Liver (tissue), 9 donors: ENCODE data around the gene FMN2. TPM values are rescaled to one million over a fixed set of nuclear protein-coding genes. Genes with fewer than 3 reads are reported as not detected.

Source experiments
- DNase-seq: peaks from one replicate; pipeline ENCODE4 v3.0.0-alpha.2; 2017; ENCODE audit warnings: low spot score
- H3K27ac ChIP-seq, 2 donors: one replicate each; pipeline ENCODE4 v1.7.0; 2013; ENCODE audit warnings: inconsistent platforms in 2 of 2, low read length in 2 of 2, control low read depth in 1 of 2, low read depth in 1 of 2, mild to moderate bottlenecking in 1 of 2
- H3K27me3 ChIP-seq, 4 donors: one replicate each; pipeline versions ENCODE4 v1.6.1 to v1.7.0; 2013; ENCODE audit warnings: low read length in 3 of 4, inconsistent platforms in 1 of 4, mild to moderate bottlenecking in 1 of 4, moderate library complexity in 1 of 4; ENCODE audit not compliant: control insufficient read depth in 4 of 4, insufficient read depth in 4 of 4
- H3K36me3 ChIP-seq, 4 donors: one replicate each; pipeline versions ENCODE4 v1.6.1 to v1.7.0; 2013; ENCODE audit warnings: low read length in 3 of 4, mild to moderate bottlenecking in 3 of 4, low read depth in 1 of 4, moderate library complexity in 1 of 4; ENCODE audit not compliant: control insufficient read depth in 4 of 4, insufficient read depth in 3 of 4
- H3K4me1 ChIP-seq, 4 donors: one replicate each; pipeline versions ENCODE4 v1.6.1 to v1.7.0; 2013; ENCODE audit warnings: low read length in 3 of 4, mild to moderate bottlenecking in 3 of 4, moderate library complexity in 1 of 4; ENCODE audit not compliant: control insufficient read depth in 4 of 4, insufficient read depth in 4 of 4
- H3K4me3 ChIP-seq, 3 donors: one replicate each; pipeline versions ENCODE4 v1.6.1 to v1.7.0; 2013; ENCODE audit warnings: low read length in 3 of 3, control low read depth in 1 of 3, low read depth in 1 of 3, mild to moderate bottlenecking in 1 of 3
- H3K9ac ChIP-seq, 2 donors: one replicate each; pipeline ENCODE4 v1.7.0; 2013; ENCODE audit warnings: low read length in 2 of 2, mild to moderate bottlenecking in 2 of 2, moderate library complexity in 2 of 2, control low read depth in 1 of 2, low read depth in 1 of 2
- H3K9me3 ChIP-seq, 4 donors: one replicate each; pipeline versions ENCODE4 v1.6.1 to v1.7.0; 2013; ENCODE audit warnings: low read length in 3 of 4; ENCODE audit not compliant: control insufficient read depth in 4 of 4
- ATF3 ChIP-seq: IDR thresholded peaks from 2 replicates; pipeline ENCODE4 v1.6.1; 2016; ENCODE audit warnings: antibody characterized with exemption
- CTCF ChIP-seq: fragments of 150-350 bp; IDR thresholded peaks from 2 replicates; pipeline ENCODE4 v1.5.1; 2017; ENCODE audit warnings: improper control_type of control experiment, low read depth, low read length; ENCODE audit not compliant: missing input control
- EGR1 ChIP-seq, 2 donors: IDR thresholded peaks; 2 replicates each; pipeline ENCODE4 v1.6.1; 2016 to 2018; ENCODE audit warnings: antibody characterized with exemption in 2 of 2, low read depth in 2 of 2
- FOXA1 ChIP-seq: IDR thresholded peaks from 2 replicates; pipeline ENCODE4 v1.6.1; 2016; ENCODE audit warnings: antibody characterized with exemption
- FOXA2 ChIP-seq: IDR thresholded peaks from 2 replicates; pipeline ENCODE4 v1.6.1; 2016; ENCODE audit warnings: antibody characterized with exemption
- GABPA ChIP-seq, 2 donors: IDR thresholded peaks in 1 of 2; conservative IDR thresholded peaks in 1 of 2; 2 replicates each; pipeline ENCODE4 v1.6.1; 2016; ENCODE audit warnings: antibody characterized with exemption in 2 of 2, mild to moderate bottlenecking in 1 of 2, moderate library complexity in 1 of 2
- HNF4G ChIP-seq: IDR thresholded peaks from 2 replicates; pipeline ENCODE4 v1.6.1; 2016; ENCODE audit warnings: antibody characterized with exemption
- JUND ChIP-seq, 2 donors: IDR thresholded peaks; 2 replicates each; pipeline ENCODE4 v1.6.1; 2016; ENCODE audit warnings: antibody characterized with exemption in 2 of 2
- MAX ChIP-seq: IDR thresholded peaks from 2 replicates; pipeline ENCODE4 v1.6.1; 2016; ENCODE audit warnings: antibody characterized with exemption
- RAD21 ChIP-seq, 2 donors: IDR thresholded peaks; 2 replicates each; pipeline ENCODE4 v1.6.1; 2016; ENCODE audit warnings: antibody characterized with exemption in 2 of 2, mild to moderate bottlenecking in 2 of 2
- REST ChIP-seq: IDR thresholded peaks from 2 replicates; pipeline ENCODE4 v1.6.1; 2016; ENCODE audit warnings: antibody characterized with exemption, mild to moderate bottlenecking
- RXRA ChIP-seq, 2 donors: IDR thresholded peaks; 2 replicates each; pipeline ENCODE4 v1.6.1; 2017 to 2018; ENCODE audit warnings: antibody characterized with exemption in 2 of 2, mild to moderate bottlenecking in 1 of 2
- SP1 ChIP-seq: IDR thresholded peaks from 2 replicates; pipeline ENCODE4 v1.6.1; 2018; ENCODE audit warnings: antibody characterized with exemption, mild to moderate bottlenecking
- TAF1 ChIP-seq: conservative IDR thresholded peaks from 2 replicates; pipeline ENCODE4 v1.6.1; 2016; ENCODE audit warnings: antibody characterized with exemption, mild to moderate bottlenecking
- YY1 ChIP-seq: IDR thresholded peaks from 2 replicates; pipeline ENCODE4 v1.6.1; 2016; ENCODE audit warnings: antibody characterized with exemption, mild to moderate bottlenecking
- ZBTB33 ChIP-seq: IDR thresholded peaks from 2 replicates; pipeline ENCODE4 v1.6.1; 2016; ENCODE audit warnings: antibody characterized with exemption
- WGBS: extraction: QIAGEN DNeasy Blood & Tissue Kit; methylation state at CpG from one replicate; pipeline ENCODE4 v1.1.7; 2013; 5-methylcytosine and 5-hydroxymethylcytosine counted together
- polyA plus RNA-seq, 2 donors: library from polyadenylated mRNA; stranded (reverse) in 1 of 2; unstranded in 1 of 2; fragments of 200-250 nt in 1 of 2; fragments of >200 nt in 1 of 2; fragmentation: Nextera tagmentation in 1 of 2; extraction: Ambion mirVana in 1 of 2; gene quantifications; one replicate each; pipeline versions ENCODE4 v1.2.1 to v1.2.3, GENCODE V29; 2013 to 2015
- total RNA-seq, 2 donors: library from RNA; depleted of rRNA; stranded (reverse); fragments of >200 nt; gene quantifications; one replicate each; pipeline ENCODE4 v1.2.3, GENCODE V29; 2014
- donor health status: healthy.
- donor health status: healthy.
- donor health status: healthy.
- donor health status: healthy.
- donor health status: healthy.

FMN2 gene
- total and polyA plus RNA-seq, 4 donors: 0.17 TPM; not detected in 3

- Histone ChIP-seq H3K9me3 (no peaks in the 10 kb centered on the region), H3K27me3 (no peaks in the 10 kb centered on the region), H3K4me3 (no peak overlapping the region), H3K36me3 (no peaks in the 10 kb centered on the region), H3K27ac (no peak overlapping the region), H3K4me1 (no peaks in the 10 kb centered on the region), H3K9ac (no peak overlapping the region)
- WGBS: 70% methylated on average over 3 of the region's 3 CpGs
- TF ChIP-seq SP1 (no peak), HNF4G (no peak), TAF1 (no peak), ATF3 (no peak), GABPA (IDR thresholded peaks at IDR 0.05 in 1 of 2, conservative IDR thresholded peaks at IDR 0.05 in 1 of 2) (no peak), FOXA1 (no peak), MAX (no peak), RAD21 (IDR thresholded peaks at IDR 0.05) (no peak), FOXA2 (no peak)
- DNase-seq: no peak
Observed at GRCh38 chr1:240363914-240364313, 272.2 kb downstream of the FMN2 start.

GRCh38 chr1:240366636-240367035 lies 275.0 kb downstream of the FMN2 start:
- Histone ChIP-seq H3K9ac (no peak overlapping the region), H3K27ac (no peak overlapping the region), H3K27me3 (no peaks in the 10 kb centered on the region), H3K4me3 (no peak overlapping the region), H3K9me3 (no peaks in the 10 kb centered on the region), H3K4me1 (no peaks in the 10 kb centered on the region), H3K36me3 (no peaks in the 10 kb centered on the region)
- TF ChIP-seq RAD21 (IDR thresholded peaks at IDR 0.05): no peak
- TF ChIP-seq REST: no peak
- TF ChIP-seq TAF1: no peak
- no peak for TF ChIP-seq ZBTB33
- TF ChIP-seq GABPA (IDR thresholded peaks at IDR 0.05 in 1 of 2, conservative IDR thresholded peaks at IDR 0.05 in 1 of 2): no peak
- TF ChIP-seq HNF4G: no peak
- no peak for TF ChIP-seq EGR1 (IDR thresholded peaks at IDR 0.05; ENCODE audit: low read depth in 2 of 2)
- no peak for TF ChIP-seq CTCF
- TF ChIP-seq RXRA (IDR thresholded peaks at IDR 0.05): no peak
- no peak for TF ChIP-seq SP1
- TF ChIP-seq FOXA1: no peak
- no peak for TF ChIP-seq YY1
- TF ChIP-seq JUND (IDR thresholded peaks at IDR 0.05): no peak
- TF ChIP-seq FOXA2: no peak
- no peak for DNase-seq
- WGBS: 82% methylated on average over 9 of the region's 9 CpGs
